ENCODE measurements around the gene BCAS3. TPM values are rescaled to one million over a fixed set of nuclear protein-coding genes. Genes with fewer than 3 reads are reported as not detected.
"Not testable (repeated sequence)": the region's sequence is repeated elsewhere in the genome, so short reads cannot be mapped to it uniquely, and the experiment has no call there.

The BCAS3 gene
- total and polyA plus RNA-seq, 2 donors (not counting 1 experiment from before 2014, with no cell fraction given) = 13.9 to 73.4 TPM

- Mint-ChIP-seq H3K4me1 (no peaks in the 10 kb centered on the region), H3K27me3 (peaks cover 40% of the 10 kb centered on the region)
Observed at GRCh38 chr17:61429274-61429673, 751.6 kb downstream of the BCAS3 start.

GRCh38 chr17:61429831-61430230, 752.2 kb downstream of the BCAS3 start:
- CTCF ChIA-PET; H3K4me3 Mint-ChIP-seq; H2AFZ ChIP-seq (ENCODE audit: insufficient read depth, low read depth, low read length, poor library complexity, severe bottlenecking); intact Hi-C loops (cut with micrococcal nuclease); H3K4me3 ChIP-seq (ENCODE audit: control extremely low read depth in 1 of 5, extremely low read depth in 1 of 5, insufficient read depth in 1 of 5, low read depth in 2 of 5, low read length in 4 of 5); H4K20me1 ChIP-seq (ENCODE audit: control insufficient read depth, insufficient read depth, low read length, poor library complexity, severe bottlenecking); POLR2A ChIA-PET; H3K9ac ChIP-seq (ENCODE audit: low read length); H3K79me2 ChIP-seq (ENCODE audit: control insufficient read depth, insufficient read depth, low read length); ATAC-seq (ENCODE audit: low read depth); H3K36me3 ChIP-seq (replicated peaks in 1 of 2; ENCODE audit: control extremely low read depth in 1 of 2, control insufficient read depth in 1 of 2, extremely low read depth in 1 of 2, insufficient read depth in 2 of 2, low read length in 1 of 2); H3K27ac Mint-ChIP-seq; H3K9me3 ChIP-seq (ENCODE audit: control extremely low read depth in 1 of 3, control insufficient read depth in 2 of 3, insufficient read depth in 1 of 3, low read length in 2 of 3); H3K27ac ChIP-seq (ENCODE audit: low read length in 2 of 2); H3K4me2 ChIP-seq (replicated peaks; ENCODE audit: low read depth, low read length, poor library complexity, severe bottlenecking); DNase-seq; H3K4me1 Mint-ChIP-seq; H3K9me3 Mint-ChIP-seq (ENCODE audit: insufficient read depth); H3K4me1 ChIP-seq (ENCODE audit: control insufficient read depth in 2 of 2, insufficient read depth in 2 of 2, low read length in 2 of 2): not testable (repeated sequence)
- peaks cover 0 to 12% (median 7%) of the 10 kb centered on the region in 4 experiments for H3K27me3 ChIP-seq (replicated peaks in 1 of 4; ENCODE audit: control extremely low read depth in 1 of 4, control insufficient read depth in 3 of 4, insufficient read depth in 4 of 4, low read length in 3 of 4)
- H3K27me3 Mint-ChIP-seq = peaks cover 42% of the 10 kb centered on the region
- 95% methylated on average over 4 of the region's 6 CpGs for WGBS (ENCODE audit: insufficient coverage)

More at GRCh38 chr17:61429274-61429673, 751.6 kb downstream of the BCAS3 start:
- Histone ChIP-seq H3K79me2 (ENCODE audit: control insufficient read depth, insufficient read depth, low read length) (no peaks in the 10 kb centered on the region), H4K20me1 (ENCODE audit: control insufficient read depth, insufficient read depth, low read length, poor library complexity, severe bottlenecking) (no peaks in the 10 kb centered on the region), H3K4me3 (ENCODE audit: control extremely low read depth in 1 of 5, extremely low read depth in 1 of 5, insufficient read depth in 1 of 5, low read depth in 2 of 5, low read length in 4 of 5) (no peak overlapping the region), H3K27me3 (replicated peaks in 1 of 4; ENCODE audit: control extremely low read depth in 1 of 4, control insufficient read depth in 3 of 4, insufficient read depth in 4 of 4, low read length in 3 of 4) (peaks cover 0 to 13% (median 4%) of the 10 kb centered on the region in 4 experiments), H3K4me2 (replicated peaks; ENCODE audit: low read depth, low read length, poor library complexity, severe bottlenecking) (no peak overlapping the region), H3K27ac (ENCODE audit: low read length in 2 of 2) (no peak overlapping the region), H2AFZ (ENCODE audit: insufficient read depth, low read depth, low read length, poor library complexity, severe bottlenecking) (no peak overlapping the region), H3K36me3 (replicated peaks in 1 of 2; ENCODE audit: control extremely low read depth in 1 of 2, control insufficient read depth in 1 of 2, extremely low read depth in 1 of 2, insufficient read depth in 2 of 2, low read length in 1 of 2) (no peaks in the 10 kb centered on the region), H3K4me1 (ENCODE audit: control insufficient read depth in 2 of 2, insufficient read depth in 2 of 2, low read length in 2 of 2) (no peaks in the 10 kb centered on the region), H3K9me3 (ENCODE audit: control extremely low read depth in 1 of 3, control insufficient read depth in 2 of 3, insufficient read depth in 1 of 3, low read length in 2 of 3) (no peaks in the 10 kb centered on the region), H3K9ac (ENCODE audit: low read length) (no peak overlapping the region)
- WGBS (ENCODE audit: insufficient coverage) = no CpG with 5 or more reads among the region's 1 CpG
- intact Hi-C loops (cut with micrococcal nuclease) = no loop called here
- no peak for ATAC-seq (ENCODE audit: low read depth)
- POLR2A ChIA-PET = no interaction called here
- CTCF ChIA-PET = interaction anchor here (0.6 kb wide), 1 partner anchor 283 kb away, joined by 3 read pairs; no protein-coding TSS in a partner anchor
- Mint-ChIP-seq H3K4me3 (no peak overlapping the region), H3K27ac (no peak overlapping the region), H3K9me3 (ENCODE audit: insufficient read depth) (no peaks in the 10 kb centered on the region)
- no peak for DNase-seq
- TF ChIP-seq EZH2 (IDR thresholded peaks at IDR 0.05; ENCODE audit: borderline replicate concordance, insufficient read depth, low read depth, low read length, poor library complexity, severe bottlenecking) (no peak), CTCF (IDR thresholded peaks at IDR 0.05) (no peak)
